Stimulated activated CD4-positive, alpha-beta T cell treated with anti-CD3 and anti-CD28 coated beads, Interleukin-2, amount 100 ng/mL, for 4 hours (primary cell): ENCODE data around the gene SLC9A3.
A peak's percentile ranks its signal among the peaks of the same experiment; 100 is the strongest.
"Not testable (repeated sequence)": the region's sequence is repeated elsewhere in the genome, so short reads cannot be mapped to it uniquely, and the experiment has no call there.

Source experiments
- DNase-seq: peaks from one replicate; pipeline ENCODE4 v3.0.0-alpha.2; 2020; ENCODE audit warnings: low read depth

SLC9A3 gene

GRCh38 chr5:474840-475661 is 49.2 kb downstream of the SLC9A3 start:
- no peak for DNase-seq

GRCh38 chr5:474232-474839 is 49.9 kb downstream of the SLC9A3 start:
- DNase-seq: not testable (repeated sequence)

- no peak for DNase-seq
Measured at GRCh38 chr5:473551-474192, 50.6 kb downstream of the SLC9A3 start.

GRCh38 chr5:472656-473550 is 51.3 kb downstream of the SLC9A3 start:
- peak; percentile 85 for DNase-seq

GRCh38 chr5:472076-472655 is 52.1 kb downstream of the SLC9A3 start:
- DNase-seq: no peak

- DNase-seq: no peak
Measured at GRCh38 chr5:471750-472058, 52.5 kb downstream of the SLC9A3 start.

GRCh38 chr5:470961-471749 is 53.1 kb downstream of the SLC9A3 start:
- DNase-seq: no peak

GRCh38 chr5:469752-470483 is 54.3 kb downstream of the SLC9A3 start:
- DNase-seq: no peak

- DNase-seq: no peak
Measured at GRCh38 chr5:468401-468800, 55.8 kb downstream of the SLC9A3 start.

GRCh38 chr5:466661-467310 is 57.5 kb downstream of the SLC9A3 start:
- no peak for DNase-seq

- no peak for DNase-seq
Measured at GRCh38 chr5:465591-466403, 58.5 kb downstream of the SLC9A3 start.

- DNase-seq: no peak
Measured at GRCh38 chr5:464843-465590, 59.2 kb downstream of the SLC9A3 start.

- no peak for DNase-seq
Measured at GRCh38 chr5:464446-464842, 59.8 kb downstream of the SLC9A3 start.

GRCh38 chr5:463952-464351 is 60.3 kb downstream of the SLC9A3 start:
- peak; percentile 96 for DNase-seq

- DNase-seq: no peak
Measured at GRCh38 chr5:463301-463700, 60.9 kb downstream of the SLC9A3 start.

GRCh38 chr5:462051-462481 is 62.2 kb downstream of the SLC9A3 start:
- no peak for DNase-seq

- DNase-seq: no peak
Measured at GRCh38 chr5:460273-460625, 64.0 kb downstream of the SLC9A3 start.

- DNase-seq: no peak
Measured at GRCh38 chr5:459562-460272, 64.5 kb downstream of the SLC9A3 start.
